AG08395 (cell line): ENCODE measurements around the gene LSM12.
"Not testable (repeated sequence)": the region's sequence is repeated elsewhere in the genome, so short reads cannot be mapped to it uniquely, and the experiment has no call there.

ENCODE experiments used
- DNase-seq: peaks from one replicate; pipeline ENCODE4 v3.0.0; 2012; ENCODE audit warnings: mixed read lengths, low spot score

LSM12 gene

GRCh38 chr17:44044071-44044470, 22.4 kb downstream of the LSM12 start:
- DNase-seq: peak; percentile 45

GRCh38 chr17:44043272-44043696, 23.2 kb downstream of the LSM12 start:
- peak; percentile 35 for DNase-seq

DNA sequence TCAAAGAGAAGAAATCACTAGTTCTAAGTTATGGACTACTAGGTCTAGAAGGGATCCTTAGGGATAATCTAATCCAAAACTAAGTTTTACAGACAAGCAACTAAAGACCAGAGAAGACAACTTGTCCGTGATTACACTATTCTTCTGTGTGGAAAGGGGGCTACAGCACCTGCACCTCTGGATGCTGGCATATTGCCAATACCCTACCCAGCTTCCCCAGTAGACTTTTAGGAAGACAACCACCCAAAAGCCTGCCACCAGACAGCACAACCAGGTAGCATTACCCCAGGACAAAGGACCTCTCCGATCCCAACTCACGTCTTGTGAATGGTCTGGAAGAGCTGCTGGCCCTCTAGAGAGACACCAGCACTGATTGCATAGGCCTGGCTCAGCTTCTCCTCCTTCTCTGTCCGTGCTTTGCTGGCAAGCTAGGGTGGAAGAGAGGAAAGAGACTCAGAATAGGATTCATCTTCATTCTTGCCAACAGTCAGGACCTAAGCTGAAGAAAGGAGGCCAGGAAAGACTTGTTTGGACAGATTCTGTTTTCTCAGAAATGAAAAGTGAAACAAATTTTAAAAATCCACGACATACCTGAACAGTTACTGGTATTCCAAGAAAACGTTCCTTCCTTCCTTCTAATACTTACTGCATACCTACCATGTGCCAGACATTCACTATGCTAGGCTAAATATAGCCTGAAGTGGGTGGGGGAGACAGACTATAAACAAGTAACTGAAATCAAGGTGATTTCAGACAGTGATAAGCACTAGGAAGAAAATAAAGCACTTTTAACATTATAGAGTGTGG, 26.4 kb downstream of the LSM12 start:
- DNase-seq: no peak

- DNase-seq: no peak
These were observed 27.9 kb downstream of the LSM12 start for GRCh38 chr17:44038604-44039011.

DNA sequence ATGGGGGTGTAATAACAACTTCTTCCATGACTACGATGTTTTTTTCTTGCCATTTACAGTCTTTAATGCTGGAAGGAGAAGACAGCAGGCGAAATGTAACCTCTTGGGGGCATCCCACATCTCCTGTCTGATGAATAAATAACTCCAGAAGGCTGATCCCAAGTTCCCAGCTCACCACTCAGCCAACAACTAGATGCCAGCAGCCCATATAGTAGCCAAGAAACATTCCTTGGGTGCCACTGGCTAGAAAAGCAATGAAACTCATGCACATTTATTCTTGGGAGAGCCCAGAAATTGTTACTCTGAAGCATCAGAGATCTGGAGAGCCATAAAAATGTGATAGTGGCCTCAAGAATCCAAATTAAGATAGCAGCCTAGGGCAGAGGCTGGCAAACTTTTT, 29.0 kb downstream of the LSM12 start:
- no peak for DNase-seq

- not testable (repeated sequence) for DNase-seq
These were observed 31.8 kb downstream of the LSM12 start for GRCh38 chr17:44034688-44035087.

- DNase-seq: no peak
These were observed 32.5 kb downstream of the LSM12 start for GRCh38 chr17:44033861-44034408.

DNA sequence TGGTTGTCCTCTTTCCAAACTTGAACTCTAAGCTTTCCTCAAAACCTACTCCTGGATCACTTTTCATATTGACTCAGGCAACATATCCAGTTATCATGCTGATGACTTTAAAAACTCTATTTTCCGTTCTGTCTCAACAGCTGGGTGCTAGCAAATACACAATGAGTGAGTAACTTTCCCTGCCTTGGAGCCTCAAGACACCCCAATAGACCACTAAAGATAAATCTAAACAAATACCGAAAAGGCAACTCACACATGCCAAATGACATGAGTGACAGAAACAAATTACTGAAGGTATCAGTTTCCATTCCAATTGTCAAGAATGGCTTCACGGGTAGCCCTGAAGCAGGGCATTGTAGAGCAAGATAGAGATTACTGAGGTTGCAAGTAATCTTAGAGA, 36.0 kb downstream of the LSM12 start:
- DNase-seq: no peak

DNA sequence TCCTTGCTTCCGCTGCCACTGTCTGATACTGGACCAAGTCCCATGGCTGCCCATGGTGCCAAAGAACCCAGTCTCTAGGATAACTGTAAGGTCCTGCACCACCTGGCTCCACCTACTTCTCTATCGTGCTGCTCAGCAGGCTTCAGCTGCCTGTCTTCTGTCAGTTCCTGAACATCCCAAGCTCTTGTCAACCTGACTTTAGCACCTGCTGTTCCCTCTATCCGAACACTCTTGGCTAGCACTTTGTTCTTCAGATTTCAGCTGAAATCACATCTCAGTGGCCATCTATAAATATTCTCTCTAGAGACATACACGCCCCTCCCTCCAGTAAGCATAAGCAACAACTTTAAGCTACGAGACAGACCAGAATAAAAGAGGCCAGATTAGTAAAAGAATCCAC, 36.7 kb downstream of the LSM12 start:
- no peak for DNase-seq

GRCh38 chr17:44024853-44025252, 41.6 kb downstream of the LSM12 start:
- no peak for DNase-seq

- DNase-seq: no peak
These were observed 42.2 kb downstream of the LSM12 start for GRCh38 chr17:44024271-44024663.

DNA sequence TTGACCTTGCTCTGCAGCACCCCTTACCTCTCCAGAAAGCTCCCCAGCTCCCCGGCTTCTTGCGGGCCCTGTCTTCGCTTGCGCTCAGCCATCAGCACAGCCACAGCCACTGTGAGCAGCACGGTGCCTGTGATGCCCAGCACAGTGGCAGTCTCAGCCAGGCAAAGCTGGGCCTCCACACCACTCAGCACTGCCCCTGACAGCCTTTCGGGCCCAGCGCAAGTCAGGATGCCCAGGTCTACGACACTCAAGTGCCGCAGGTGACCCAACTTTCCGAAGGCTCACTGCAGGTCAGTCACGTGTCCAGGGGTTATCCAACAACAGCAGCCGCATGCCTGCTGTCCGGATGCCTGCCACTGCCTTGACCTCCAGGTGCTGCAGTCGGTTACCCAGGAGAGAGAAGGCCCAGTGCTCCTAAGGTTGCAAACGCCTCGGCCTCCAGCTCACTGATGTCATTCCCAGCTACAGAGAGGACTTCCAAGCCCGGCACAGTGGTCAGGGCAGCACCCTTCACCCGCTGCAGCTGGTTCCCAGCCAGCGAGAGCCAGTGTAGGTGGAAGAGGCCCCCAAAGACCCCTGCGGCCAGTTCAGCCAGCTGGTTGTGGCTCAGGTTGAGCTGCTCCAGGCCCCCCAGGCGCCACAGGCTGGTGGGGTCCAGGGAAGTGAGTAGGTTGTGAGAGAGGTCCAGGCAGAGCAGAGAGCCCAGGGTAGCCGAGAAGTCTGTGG, 42.8 kb downstream of the LSM12 start:
- no peak for DNase-seq

DNA sequence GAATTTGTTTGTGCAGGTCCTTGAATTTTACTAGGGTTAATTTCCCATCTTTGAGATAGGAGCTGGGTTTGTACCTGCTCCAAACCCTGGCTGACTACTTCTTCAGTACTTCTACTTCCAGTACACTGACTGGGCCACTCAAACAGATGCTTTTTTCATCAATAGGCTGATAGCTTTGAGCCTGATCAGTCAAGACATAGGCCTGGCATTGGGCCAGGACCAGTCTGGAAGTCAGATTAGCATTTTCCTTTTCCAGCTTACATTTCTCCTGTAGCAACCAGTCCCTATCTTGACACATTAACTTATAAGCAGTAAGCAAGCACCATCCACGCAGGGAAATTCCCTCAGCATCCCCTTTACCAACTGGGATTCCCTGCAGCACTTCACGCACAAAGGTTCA, 44.2 kb downstream of the LSM12 start:
- no peak for DNase-seq

GRCh38 chr17:44021227-44021626, 45.2 kb downstream of the LSM12 start:
- DNase-seq: not testable (repeated sequence)

DNA sequence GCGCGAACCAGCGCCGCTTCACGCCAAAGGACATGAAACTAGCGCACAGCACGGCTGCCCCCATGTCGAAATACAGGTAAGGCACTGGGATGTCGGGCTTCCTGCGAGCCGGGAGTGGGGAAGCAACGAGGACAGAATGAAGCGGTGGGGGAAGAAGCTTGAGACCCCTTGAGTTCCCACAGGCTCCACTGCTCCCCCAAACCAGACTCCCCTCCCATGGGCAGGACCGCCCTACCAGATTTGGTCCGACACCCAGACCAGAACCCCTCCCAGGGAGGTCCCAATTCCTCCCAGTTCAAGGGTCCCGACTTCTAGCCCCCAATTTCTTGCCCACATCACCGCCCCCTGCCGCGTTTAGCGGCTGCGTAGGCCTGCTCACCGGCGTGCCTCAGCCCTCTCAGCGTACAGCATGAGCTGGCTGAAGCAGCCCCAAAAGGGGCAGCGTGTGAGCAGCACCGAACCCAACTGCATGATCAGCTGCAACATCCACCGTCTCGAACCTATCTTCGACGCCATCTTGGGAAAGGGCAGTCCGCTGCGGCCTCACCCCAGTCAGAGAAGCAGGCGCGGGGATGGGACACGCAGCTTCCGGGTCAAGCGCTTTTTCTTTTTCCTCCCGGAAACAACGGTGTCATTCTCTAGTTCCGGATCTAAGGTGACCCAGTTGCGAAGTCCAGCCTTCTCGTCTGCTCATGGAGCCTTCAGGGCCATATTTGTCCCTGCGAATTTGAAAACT, 51.9 kb downstream of the LSM12 start, which contains the start of gene TMEM101:
TMEM101 (minus strand) TSS at position 527 of the 736 bp plus-strand sequence; CDS start at position 516, 11 bp downstream.
- peak; percentile 98 for DNase-seq

DNA sequence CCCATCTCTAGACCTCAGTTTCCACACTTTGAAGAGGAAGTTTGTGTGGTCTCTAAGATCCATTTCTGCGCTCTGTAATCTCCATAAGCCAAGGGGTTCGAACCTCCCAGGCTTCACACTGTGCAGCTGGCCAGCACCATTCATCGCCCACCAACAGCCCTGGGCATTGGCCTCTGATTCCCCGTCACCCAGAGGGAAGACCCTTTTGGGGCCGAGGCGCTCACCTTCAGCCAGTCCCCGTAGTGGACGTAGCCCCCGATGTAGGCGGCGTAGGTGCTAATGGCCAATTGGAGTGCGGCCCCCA, 52.4 kb downstream of the LSM12 start:
- DNase-seq: no peak

GRCh38 chr17:44012874-44013273, 53.6 kb downstream of the LSM12 start:
- DNase-seq: no peak

DNA sequence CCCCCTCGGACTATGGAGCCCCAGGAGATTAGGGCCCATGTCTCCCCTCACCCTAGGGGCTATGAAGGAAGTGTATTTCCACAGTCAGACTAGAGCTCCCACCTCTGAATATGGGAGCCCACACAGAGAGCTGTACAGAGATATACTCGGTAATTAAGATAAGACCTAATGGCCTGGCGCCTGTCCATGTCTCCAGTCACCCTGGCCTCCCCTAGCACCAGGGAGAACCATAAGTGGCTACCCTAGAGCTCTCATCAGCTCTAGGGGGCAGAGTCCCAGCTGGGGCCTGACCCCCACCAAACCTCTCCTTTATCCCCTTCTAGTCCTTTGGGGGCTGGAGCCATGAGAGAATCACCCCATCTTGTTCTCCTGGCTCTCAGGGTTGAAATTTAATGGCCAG, 54.1 kb downstream of the LSM12 start:
- no peak for DNase-seq

DNA sequence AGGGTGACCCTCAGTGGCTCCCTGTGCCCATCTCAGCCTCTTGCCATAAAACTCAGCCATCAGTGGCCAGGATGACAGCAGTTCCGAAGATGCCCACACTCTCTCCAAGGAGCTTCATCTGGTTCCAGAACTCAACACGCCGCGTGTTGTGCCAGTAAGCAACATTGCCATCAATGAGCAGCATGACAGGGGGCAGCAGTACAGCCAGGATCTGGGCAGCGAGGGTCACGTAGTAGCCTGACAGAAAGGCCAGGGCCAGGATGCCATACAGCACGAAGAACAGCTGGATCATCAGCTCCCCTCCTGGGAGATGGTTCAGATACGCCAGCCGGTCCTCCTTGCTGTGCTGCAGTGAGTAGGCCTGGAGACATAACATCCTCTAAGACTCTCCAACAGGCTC, 54.6 kb downstream of the LSM12 start:
- DNase-seq: no peak

DNA sequence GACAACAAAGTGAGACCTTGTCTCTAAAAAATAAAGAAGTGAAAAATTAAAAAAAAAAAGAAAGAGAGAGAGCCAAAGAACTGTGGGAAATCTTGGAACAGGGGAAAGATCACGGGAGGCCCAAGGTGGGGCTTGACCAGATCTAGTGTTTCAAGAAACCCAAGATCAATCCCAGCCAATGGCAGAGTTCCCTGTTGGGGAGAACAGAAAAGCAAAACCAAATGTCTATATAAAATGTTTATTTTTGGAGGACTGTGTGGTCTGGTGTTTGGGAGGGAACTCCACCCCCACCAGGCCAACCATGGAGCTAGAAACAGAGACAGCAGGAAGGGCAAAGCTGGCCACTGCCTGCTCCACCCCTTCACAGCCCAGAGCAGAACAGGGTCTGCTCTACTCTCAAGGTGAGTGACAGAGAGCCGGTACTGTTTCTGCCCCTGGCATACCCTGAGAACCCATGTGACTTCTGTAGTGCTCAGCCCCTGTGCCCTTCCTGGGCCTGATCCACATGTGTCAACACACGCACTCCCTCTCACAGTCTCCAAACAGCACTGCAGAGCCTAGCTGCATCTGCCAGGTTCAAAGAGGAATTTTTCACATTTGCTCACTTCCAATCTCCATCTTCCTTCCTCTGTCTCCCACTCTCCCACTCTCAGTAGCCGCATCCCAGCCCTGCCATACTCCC, 55.4 kb downstream of the LSM12 start:
- DNase-seq: no peak

DNA sequence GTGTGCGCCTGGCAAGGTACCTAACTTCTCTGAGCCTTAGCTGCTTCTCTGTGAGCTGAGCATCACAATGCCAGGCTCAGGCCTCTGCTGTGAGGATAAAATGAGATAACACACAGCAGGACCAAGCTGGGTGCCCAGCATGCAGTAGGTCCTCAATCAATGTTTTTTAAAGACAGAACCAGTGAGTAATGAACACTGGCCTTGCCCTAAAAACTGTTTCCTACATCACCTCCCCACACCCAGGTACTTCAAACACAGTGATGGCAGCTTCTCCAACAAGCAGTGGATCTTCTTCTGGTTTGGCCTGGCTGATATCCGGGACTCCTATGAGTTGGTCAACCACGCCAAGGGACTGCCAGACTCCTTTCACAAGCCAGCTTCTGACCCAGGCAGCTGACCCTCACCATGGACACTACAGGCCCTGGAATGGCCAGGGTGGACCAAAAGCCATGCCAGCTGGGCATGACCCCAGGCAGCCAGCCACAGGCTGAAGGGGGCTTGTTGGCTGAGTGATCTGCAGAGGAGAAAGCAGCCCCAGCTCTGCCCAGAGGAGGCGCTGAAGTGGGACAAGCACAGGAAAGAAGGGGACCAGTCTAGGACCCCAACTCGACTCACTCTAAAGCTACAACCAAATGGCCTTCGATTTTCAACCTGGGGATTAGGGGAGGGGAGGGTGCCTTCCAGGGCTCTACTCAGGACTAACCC, 58.1 kb downstream of the LSM12 start:
- no peak for DNase-seq
